Germinal center (tissue), 1 donor: ENCODE data around the gene PCDH9.
"Not testable (repeated sequence)": the region's sequence is repeated elsewhere in the genome, so short reads cannot be mapped to it uniquely, and the experiment has no call there.

ENCODE experiments used
- DNase-seq: peaks from one replicate; pipeline ENCODE4 v3.0.0; 2012; ENCODE audit warnings: mixed read lengths, low spot score

Gene PCDH9

GRCh38 chr13:66339214-66339613 is 890.9 kb downstream of the PCDH9 start:
- DNase-seq, result no peak

GRCh38 chr13:66338542-66338941 is 891.6 kb downstream of the PCDH9 start:
- DNase-seq, result no peak

- no peak for DNase-seq
These were observed 894.5 kb downstream of the PCDH9 start for GRCh38 chr13:66335626-66336025.

- no peak for DNase-seq
These were observed 900.1 kb downstream of the PCDH9 start for GRCh38 chr13:66329988-66330451.

- DNase-seq, result no peak
These were observed 901.7 kb downstream of the PCDH9 start for GRCh38 chr13:66328476-66328875.

GRCh38 chr13:66323745-66324347 is 906.3 kb downstream of the PCDH9 start:
- no peak for DNase-seq

- DNase-seq, result no peak
These were observed 907.2 kb downstream of the PCDH9 start for GRCh38 chr13:66322936-66323335.

- no peak for DNase-seq
These were observed 907.9 kb downstream of the PCDH9 start for GRCh38 chr13:66322193-66322740.

- DNase-seq, result no peak
These were observed 915.2 kb downstream of the PCDH9 start for GRCh38 chr13:66314911-66315310.

- DNase-seq, result no peak
These were observed 916.7 kb downstream of the PCDH9 start for GRCh38 chr13:66313413-66313812.

- DNase-seq, result no peak
These were observed 917.6 kb downstream of the PCDH9 start for GRCh38 chr13:66312312-66313087.

GRCh38 chr13:66305961-66306617 is 924.0 kb downstream of the PCDH9 start:
- DNase-seq, result no peak

- DNase-seq, result no peak
These were observed 928.7 kb downstream of the PCDH9 start for GRCh38 chr13:66301482-66301881.

GRCh38 chr13:66301006-66301405 is 929.1 kb downstream of the PCDH9 start:
- no peak for DNase-seq

GRCh38 chr13:66296875-66297274 is 933.3 kb downstream of the PCDH9 start:
- no peak for DNase-seq

GRCh38 chr13:66296328-66296727 is 933.8 kb downstream of the PCDH9 start:
- DNase-seq, result no peak

- DNase-seq, result not testable (repeated sequence)
These were observed 943.3 kb downstream of the PCDH9 start for GRCh38 chr13:66286806-66287205.

GRCh38 chr13:66275416-66275815 is 954.7 kb downstream of the PCDH9 start:
- DNase-seq, result no peak

GRCh38 chr13:66273011-66273410 is 957.1 kb downstream of the PCDH9 start:
- no peak for DNase-seq

GRCh38 chr13:66266761-66267160 is 963.4 kb downstream of the PCDH9 start:
- no peak for DNase-seq

GRCh38 chr13:66266348-66266747 is 963.8 kb downstream of the PCDH9 start:
- no peak for DNase-seq

- DNase-seq, result no peak
These were observed 964.8 kb downstream of the PCDH9 start for GRCh38 chr13:66265371-66265770.

- no peak for DNase-seq
These were observed 965.2 kb downstream of the PCDH9 start for GRCh38 chr13:66264971-66265370.
